Activated T-cell treated with anti-CD3 and anti-CD28 coated beads for 4 hours (primary cell): Measurements from ENCODE around the gene TUBA1A.
"Not testable (repeated sequence)": the region's sequence is repeated elsewhere in the genome, so short reads cannot be mapped to it uniquely, and the experiment has no call there.

ENCODE experiments used
- DNase-seq: peaks from one replicate; pipeline ENCODE4 v3.0.0-alpha.2; 2020

The TUBA1A gene

DNA sequence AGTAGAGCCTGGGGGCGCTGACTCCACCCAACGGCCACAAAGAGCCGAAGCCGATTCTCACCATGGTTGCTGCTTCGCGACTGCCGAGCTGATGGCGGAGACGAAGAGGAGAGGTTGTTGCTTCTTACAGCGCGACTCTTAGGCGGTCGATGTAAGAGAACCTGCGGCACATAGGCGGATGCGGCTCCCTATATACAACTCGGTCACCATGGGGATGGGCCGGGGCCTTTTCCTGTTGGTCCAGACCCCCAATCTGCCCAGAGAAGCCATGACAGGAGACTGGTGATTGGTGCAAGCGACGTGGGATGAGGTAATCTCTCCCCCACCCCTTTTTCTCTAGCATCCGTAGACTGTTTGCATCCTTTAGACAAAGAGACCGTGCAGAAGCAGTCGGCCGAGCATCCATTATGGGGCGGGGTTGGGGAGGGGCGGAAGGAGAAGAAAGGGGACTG is at the start of gene TUBA1A:
TSS of gene TUBA1A (minus strand) at position 165 of the 452 bp plus-strand sequence. CDS start at position 64, 101 bp downstream.
- DNase-seq, result peak; percentile 77

DNA sequence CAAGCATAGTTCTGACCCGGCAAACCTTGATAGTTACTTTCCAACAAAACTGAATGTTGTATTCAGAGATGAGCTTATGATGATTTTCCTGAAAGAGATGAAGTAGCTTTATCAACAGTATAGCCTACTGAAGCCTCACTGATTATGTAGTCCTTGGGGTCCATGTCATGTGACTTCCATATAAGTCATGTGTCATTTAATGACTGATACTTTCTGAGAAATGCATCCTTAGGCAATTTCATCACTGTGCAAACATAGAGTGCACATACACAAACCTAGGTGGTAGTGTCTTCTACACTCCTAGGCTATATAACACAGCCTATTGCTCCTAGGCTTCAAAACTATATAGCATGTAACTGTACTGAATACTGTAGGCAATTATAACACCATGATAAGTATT is 47.5 kb upstream of the TUBA1A start:
- DNase-seq, result no peak

DNA sequence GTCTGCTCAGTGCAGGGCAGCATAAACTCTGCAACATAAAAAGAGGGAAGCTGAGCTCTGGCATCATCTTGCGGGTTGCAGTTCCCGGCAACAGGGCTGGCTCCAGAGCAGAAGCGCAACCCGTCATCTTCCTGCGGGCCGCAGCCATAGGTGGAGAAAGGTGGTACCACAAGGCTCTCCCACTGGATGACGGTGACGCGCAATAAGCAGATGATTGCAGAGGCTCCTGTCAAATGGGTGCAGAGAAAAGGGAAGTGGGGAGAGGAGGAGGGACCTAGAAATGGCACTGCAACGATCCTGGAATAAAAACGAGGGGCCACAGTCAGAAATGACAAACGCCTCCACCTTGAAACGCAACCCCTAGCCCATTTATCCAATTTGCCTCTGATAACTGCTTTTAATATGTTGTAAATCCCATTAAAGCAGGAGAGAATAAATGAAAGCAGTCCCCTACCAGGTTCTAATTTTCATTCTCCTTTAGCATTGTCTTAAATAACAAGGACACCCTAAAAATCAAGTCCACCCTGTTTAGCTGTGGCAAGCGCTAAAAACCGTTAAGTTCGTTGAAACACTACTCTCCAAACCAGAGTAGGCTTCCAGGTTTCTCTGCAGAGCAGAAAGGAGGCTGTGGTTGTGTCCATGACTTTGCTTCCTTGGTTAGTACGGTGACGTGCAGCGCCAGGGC is 45.1 kb upstream of the TUBA1A start:
- no peak for DNase-seq

DNA sequence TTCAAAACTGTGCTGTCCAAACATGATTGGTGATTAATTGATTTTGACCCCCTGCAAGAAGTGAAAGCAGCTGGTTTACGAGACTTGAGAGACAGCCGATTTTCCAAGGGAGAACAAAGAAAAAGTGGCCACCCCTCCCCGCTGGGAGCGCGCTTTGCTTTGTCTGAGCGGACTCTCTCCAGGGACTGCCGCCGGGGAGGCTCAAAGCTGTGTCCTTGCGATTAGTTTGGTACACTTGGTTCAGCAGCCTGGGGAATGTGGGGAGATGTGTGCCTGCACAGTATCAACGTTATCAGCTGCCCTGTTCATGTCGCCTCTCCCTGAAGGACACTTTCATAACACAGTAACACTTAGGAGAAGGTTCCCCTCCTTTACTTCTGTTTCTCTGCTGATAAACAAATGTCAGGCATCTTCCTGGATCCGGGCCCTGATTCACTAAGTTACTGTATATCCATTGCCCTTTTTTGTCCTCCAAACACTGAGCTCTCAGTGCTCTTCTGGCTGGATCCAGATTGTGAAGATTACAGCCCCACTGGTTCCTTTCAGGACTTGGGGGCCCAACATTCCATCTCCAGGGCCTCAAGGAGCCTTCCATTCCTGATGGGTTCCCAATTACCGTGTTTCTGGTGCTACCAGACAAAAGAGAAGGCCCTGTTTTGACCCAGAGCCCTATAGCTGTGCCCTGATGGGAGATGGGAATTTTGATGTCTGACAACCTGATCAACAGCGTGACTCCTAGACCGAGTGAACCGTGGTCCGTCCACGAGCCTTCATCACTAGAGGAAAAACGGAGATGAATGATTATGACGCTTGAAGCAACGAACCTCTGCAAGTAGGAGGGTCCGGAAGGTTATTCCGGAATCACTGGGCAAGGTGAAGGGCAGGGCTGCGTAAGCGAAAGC is 44.3 kb upstream of the TUBA1A start:
- no peak for DNase-seq

DNA sequence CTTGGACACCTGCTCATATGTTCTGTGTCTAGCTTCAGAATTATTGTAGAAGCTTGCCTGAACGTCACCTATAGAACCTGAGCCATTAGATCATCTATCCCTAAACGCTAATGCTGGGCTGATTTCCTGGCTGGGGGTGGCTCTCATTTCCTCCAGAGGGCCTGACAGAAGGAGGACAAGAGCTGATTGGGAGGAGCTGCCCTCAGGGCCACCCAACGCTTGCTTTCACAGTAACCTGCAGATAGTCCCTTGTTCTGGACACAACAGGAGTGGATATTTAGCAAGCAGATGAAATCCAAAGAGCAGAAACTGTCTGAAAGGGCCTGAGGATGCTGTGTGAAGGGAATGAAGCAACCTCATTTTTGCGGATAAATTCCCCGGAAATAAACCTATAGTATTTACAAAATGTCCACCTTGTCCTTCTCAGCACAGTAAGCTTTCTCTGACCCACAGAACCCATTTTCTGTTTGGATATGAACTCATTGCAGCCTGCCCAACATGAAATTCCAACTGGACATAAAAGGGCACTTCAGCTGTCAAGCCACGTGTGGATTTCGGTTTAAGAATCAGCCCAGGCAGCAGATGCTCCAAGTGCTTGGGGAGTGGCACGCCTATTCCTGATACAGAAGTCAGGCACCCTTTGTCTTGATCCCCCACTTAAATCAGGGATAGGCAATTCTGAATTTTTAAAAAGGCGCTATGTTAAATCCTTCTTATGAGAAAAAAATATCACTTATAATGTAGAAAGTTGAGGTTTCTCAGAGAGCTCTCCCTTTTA is 43.2 kb upstream of the TUBA1A start:
- DNase-seq, result no peak

DNA sequence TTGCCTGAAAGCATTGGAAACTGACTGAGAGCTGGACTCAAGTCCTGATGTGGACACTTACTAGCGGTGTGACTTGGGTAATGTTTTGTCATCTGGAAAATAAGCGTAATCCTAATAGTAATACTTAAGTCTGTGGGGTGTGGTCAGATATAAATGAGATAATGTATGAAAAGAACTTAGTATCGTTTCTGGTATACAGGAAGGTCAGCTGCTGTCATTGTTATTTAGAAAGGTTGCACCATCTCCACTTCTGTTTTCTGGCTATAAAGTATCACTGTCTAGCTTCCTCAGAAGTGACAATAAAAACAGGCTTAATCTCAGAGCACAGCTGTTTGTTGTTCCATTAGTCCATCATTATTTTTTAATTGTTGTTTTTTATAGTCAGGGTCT is 41.9 kb upstream of the TUBA1A start:
- DNase-seq, result no peak

DNA sequence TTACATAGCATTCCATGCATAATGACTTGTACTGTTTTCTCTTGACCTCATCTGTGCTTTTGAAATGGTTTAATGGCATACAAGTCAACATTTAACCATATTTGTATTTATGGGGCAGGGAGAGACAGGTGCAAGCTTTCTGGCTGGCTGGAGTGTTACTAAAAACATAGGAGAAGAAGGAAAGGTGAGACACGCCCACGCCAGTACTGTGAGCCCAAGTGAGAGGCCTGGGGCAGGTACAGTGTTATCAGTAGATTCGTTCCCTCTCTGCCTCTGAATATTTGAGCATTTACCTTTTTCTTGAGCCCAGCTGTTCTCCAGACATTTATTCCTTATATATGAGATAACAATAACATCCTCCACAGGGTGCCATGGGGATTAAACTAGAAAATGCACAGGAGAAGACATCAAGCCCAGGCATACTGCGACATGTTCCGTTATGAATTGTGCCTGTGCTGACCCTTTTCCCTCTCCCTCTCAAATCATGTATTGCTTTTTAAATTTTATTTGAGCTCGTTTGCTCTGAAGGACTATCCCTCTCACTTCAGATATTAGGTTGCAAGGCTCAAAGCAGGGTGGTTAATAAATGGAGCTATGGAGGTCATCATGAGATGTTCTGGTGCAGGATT is 41.4 kb upstream of the TUBA1A start:
- no peak for DNase-seq

DNA sequence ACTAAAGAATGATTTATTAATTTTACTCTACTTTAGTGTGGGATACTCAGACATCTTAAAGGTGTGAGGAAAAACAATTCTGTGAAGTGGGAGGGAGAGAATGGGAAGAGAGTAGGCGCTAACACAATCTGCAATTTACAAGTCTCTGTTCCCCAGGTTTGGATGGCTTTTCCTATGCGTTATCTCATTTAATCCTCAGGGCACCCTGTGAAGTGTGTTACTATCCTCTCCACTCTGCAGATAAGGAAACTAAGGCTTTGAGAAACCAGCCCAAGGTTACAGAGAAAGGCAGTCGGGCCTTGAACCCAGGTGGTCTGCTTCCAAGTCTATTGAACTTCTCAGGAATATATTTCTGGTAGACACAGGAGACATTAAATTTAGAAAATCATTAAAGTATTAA is 39.8 kb upstream of the TUBA1A start:
- no peak for DNase-seq

DNA sequence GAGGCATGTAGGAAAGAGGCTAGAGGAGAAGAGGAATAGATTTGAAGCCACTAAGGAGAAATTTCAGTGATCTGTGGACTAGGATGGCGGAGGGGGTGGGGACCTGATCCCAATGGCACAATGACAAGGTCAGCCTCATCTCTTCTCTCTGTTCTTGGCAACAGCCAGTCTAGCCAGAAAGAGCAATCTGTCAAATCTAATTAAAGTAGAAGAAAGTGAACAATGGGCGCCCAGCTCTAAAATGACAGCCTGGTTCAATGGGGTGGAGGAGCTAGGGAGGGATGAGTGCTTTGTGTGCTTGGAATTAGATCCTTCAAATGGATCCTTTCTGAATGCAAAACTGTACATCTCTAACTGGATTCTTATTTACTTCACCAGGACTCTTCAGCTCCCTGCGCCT is 38.8 kb upstream of the TUBA1A start:
- no peak for DNase-seq

DNA sequence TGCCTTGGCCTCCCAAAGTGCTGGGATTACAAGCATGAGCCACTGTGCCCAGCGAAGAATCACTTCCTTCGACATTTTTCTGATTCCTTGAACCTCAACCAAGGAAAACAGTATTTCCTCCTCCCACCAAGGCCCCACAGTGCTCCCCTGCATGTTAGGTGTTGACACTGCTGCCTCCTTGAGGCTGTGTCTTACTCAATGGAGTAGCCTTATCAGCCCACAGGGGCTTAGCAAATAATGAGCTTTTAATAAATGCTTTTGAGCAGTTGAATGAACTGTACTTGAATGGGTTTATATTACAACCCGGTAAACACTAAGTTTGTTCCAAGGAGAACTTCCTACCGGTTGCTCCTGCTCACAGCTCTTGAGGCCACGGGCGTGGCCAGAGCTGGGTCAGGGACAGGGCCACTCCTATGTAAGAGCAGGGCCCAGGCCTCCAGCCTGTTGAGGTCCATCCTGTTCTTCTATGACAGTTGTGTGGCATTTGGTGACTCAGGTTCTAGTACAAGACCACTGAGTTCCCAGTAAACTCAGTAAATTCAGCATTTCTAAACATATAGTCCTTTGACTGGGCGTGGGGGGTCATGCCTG is 36.8 kb upstream of the TUBA1A start:
- DNase-seq, result no peak

DNA sequence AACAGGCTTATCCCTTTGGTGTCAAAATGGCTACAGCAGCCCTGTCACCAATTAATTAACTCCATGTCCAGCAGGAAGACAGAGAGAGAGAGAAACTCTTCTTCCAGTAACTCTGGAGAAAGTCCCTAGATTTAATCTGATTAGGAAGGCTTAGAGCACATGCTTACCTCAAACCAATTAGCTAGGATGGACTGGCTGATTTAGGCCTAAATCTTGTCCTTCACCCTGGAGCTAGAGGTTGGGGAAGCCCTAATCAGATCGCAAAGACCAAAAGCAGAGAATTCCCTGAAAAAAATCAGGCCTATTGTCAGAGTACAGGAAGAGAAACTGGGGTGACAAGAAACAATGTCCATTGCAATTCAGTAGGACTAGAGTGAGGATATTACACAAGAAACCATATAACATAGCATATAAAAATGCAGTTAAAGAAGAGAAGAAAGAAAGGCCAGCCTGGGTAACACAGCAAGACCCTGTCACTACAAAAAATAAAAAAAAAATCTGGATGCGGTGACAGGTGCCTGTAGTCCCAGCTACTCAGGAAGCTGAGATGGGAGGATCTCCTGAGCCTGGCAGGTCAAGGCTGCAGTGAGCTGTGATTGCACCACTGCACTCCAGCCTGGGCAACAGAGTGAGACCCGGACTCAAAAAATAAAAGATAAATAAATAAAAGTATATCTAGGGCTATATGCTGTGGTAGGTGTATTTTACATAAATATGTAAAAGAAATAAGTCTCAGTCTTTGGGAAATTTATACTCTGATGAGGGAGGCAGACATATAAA is 34.9 kb upstream of the TUBA1A start:
- DNase-seq, result no peak

DNA sequence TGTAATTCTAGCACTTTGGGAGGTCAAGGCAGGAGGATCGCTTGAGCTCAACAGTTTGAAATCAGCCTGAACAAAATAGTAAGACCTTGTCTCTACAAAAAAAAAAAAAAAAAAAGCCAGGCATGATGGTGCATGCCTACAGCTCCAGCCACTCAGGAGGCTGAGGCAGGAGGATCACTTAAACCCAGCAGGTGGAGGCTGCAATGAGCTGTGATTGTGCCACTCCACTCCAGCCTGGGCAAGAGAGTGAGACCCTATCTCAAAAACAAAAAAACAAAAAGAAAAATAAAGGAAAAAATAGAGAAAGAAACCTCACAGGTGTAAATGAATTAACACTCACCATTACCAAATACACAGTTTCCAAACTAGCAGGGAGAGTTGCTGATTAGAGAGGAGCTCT is 34.2 kb upstream of the TUBA1A start:
- DNase-seq, result no peak

DNA sequence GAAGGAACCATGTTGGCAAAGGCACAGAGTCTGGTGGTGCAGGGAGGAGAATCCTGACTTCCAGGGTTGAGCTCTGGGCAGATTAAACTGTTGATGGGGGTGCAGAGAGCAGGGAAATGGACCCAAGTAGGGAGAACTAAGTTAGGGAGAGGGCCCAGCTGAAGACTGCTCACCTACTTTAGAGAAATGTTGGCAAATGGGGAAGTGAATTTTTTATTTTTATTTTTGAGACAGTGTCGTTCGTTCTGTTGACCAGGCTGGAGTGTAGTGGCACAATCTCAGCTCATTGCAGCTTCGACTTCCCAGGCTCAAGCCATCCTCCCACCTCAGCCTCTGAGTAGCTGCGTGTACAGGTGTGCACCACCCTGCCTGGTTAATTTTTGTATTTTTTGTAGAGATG is 32.1 kb upstream of the TUBA1A start:
- DNase-seq, result no peak

DNA sequence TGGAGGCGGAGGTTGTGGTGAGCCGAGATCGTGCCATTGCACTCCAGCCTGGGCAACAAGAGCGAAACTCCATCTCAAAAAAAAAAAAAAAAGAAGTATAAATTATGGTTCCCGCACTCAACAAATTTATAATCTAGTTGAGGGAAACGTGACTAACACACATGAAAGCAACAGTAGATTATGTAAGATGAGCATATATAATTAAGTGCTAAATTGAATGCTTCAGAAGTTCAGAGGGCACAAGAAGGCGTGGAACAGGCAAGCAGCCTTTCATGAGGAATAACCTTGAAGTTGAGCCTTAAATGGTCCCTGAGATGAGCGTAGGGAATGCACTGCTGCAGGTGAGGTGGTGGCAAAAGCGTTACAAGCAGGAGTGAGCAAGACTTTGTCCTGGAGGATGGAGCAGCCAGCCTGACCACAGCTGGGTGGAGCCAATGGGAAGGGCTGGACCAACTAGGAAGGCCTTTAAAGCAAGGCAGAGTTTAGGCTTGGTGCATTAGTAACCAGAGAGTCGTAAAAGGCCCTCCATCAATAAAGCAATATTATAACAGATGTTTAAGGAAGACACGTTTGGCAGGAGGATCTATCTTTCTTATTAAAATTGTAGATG is 30.6 kb upstream of the TUBA1A start:
- DNase-seq, result no peak

DNA sequence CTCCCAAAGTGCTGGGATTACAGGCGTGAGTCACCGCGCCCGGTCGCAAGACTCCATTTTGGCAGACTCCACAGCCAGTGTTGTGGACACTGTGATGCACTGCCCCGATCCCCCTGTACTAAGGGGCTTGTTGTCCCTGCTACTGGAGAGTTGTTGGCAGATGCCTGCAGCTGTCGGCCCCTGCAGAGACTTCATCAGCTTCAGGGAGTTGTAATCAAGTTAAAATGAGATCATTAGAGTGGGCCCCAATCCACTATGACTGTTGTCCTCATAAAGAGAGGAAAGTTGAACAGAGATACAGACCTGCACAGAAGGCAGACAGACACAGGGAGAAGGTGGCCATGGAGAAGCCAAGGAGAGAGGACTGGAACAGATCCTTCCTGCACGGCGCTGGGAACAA is 23.7 kb upstream of the TUBA1A start:
- no peak for DNase-seq

DNA sequence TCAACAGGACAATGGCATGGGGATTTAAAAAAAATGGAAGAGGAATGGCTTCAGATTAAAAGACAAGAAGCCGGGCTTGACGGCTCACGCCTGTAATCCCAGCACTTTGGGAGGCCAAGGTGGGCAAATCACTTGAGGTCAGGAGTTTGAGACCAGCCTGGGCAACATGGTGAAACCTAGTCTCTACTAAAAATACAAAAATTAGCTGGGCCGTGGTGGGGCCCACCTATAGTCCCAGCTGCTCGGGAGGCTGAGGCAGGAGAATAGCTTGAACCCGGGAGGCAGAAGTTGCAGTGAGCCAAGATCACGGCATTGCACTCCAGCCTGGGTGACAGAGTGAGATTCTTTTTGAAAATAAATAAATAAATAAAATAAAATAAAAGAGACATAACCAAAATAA is 21.8 kb upstream of the TUBA1A start:
- DNase-seq, result not testable (repeated sequence)

DNA sequence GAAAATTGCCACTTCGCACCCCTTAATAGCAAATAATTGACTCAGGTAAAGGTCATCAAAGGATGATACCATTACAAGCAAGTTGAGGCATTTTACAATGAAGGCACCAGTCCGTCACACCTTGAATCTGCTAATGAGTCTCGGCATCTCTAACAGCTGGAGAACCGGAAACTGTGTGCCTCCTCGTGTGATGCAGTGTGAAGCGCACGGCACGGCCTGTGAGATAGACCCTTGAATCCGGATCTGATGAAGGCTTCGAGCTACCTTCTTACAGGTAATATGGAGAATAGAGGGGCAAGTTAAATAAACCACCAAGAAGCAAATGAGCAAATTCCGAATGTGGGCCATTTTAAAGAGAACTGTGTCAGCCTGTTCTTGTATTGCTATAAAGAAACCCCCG is 19.8 kb upstream of the TUBA1A start:
- DNase-seq, result no peak

DNA sequence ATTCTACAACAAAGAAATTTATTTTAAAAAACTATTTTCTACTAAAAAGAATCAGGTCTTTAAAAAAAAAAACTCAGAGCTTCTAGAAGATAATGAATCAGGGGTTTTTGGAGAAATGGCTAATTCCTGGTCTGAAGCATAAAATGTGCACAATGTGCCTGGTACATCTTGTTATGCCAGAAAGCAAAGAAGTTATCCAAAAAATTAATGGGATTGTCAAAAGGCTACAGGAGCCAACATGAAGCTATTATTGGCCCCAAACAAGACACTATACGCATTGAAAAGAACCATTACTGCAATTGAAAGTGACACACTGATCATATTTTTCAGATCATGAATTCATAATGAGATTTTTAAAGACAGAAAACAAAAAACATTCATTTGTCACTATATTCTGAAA is 19.3 kb upstream of the TUBA1A start:
- no peak for DNase-seq

DNA sequence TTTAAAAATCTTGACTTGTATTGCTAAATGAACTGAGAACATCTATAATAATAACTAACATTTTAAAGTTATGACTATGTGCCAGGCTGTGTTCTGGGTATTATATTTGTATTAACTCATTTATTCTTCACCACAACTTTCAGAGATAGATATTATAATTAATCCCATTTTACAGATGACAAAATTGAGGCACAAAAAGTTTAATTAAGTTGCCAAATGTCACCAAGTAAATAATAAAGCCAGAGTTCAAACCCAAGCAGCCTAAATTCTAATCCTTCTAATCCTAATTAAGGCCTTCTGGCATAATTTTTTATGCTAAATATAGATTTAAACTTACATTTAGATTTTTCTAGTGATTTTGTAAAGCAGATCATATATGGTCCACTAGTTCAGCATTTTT is 17.5 kb upstream of the TUBA1A start:
- DNase-seq, result no peak

DNA sequence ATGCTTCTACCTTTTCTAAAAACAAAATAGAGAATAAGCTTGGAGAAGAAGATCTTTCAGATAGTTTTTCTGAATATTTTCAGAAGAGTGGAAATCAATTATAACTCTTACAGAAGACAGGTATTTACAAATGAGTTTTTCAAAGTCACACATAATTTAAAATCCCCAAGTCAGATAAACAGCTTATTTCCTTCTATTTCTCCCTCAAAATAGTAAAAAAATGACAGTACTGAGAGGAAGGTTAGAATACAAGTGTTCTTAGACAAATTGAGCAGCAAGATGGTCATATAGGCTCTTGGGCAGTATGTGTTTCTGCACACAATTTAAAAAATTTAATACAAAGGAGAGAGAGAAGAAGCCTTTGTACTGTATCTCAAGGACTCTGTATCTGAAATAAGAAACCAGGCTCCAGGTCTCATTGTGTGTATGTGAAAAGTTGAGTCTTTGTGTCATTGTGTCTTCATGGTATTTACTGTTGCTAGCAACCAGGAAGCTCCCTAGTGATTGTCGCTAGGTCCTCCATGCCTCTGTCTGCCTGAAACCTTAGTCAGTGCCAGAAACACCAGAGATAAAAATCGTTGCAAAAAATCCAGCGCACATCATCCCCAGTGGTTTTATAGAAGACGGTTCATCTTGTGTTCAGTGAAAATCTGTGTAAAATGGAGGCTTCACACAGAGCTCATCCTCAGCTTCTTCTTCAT is 12.9 kb upstream of the TUBA1A start:
- DNase-seq, result no peak
